Stomach (tissue), 9 donors: ENCODE results near the gene NR0B1. TPM values are rescaled to one million over a fixed set of nuclear protein-coding genes. Genes with fewer than 3 reads are reported as not detected.

Experiments
- DNase-seq, 2 donors: peaks; one replicate each; pipeline versions ENCODE4 v3.0.0 to v3.0.0-alpha.2; 2013 to 2019
- H3K27ac ChIP-seq, 5 donors: fragments of 200-600 bp in 4 of 5; sonication (generic) in 4 of 5; one replicate each; pipeline ENCODE4 v1.5.1; 2013 to 2019; ENCODE audit warnings: mild to moderate bottlenecking in 1 of 5, moderate library complexity in 1 of 5
- H3K27me3 ChIP-seq, 3 donors: fragments of 200-600 bp; sonication (generic); one replicate each; pipeline ENCODE4 v1.5.1; 2017 to 2019; ENCODE audit warnings: mixed run types in 1 of 3
- H3K36me3 ChIP-seq, 4 donors: fragments of 200-600 bp; sonication (generic); 1 replicate in 3 of 4; 2 replicates in 1 of 4; pipeline ENCODE4 v1.5.1; 2016 to 2019
- H3K4me1 ChIP-seq, 4 donors: fragments of 200-600 bp; sonication (generic); one replicate each; pipeline ENCODE4 v1.5.1; 2016 to 2019
- H3K4me3 ChIP-seq, 4 donors: fragments of 200-600 bp; sonication (generic) in 3 of 4; one replicate each; pipeline ENCODE4 v1.5.1; 2016 to 2019; ENCODE audit warnings: mild to moderate bottlenecking in 1 of 4
- H3K9me3 ChIP-seq, 4 donors: fragments of 200-600 bp; sonication (generic); one replicate each; pipeline ENCODE4 v1.5.1; 2016 to 2019
- EP300 ChIP-seq: sonication (generic); formaldehyde crosslinking; IDR thresholded peaks from one replicate; pipeline ENCODE4 v1.6.1; 2017; ENCODE audit warnings: antibody characterized with exemption
- POLR2A ChIP-seq, 4 donors: fragments of 450-650 bp; IDR thresholded peaks; one replicate each; pipeline ENCODE4 v1.6.1; 2016; ENCODE audit warnings: antibody characterized with exemption in 4 of 4, control low read depth in 2 of 4, mild to moderate bottlenecking in 1 of 4, moderate library complexity in 1 of 4
- POLR2AphosphoS5 ChIP-seq, 3 donors: sonication (generic); formaldehyde crosslinking; IDR thresholded peaks; one replicate each; pipeline ENCODE4 v1.6.1; 2016; ENCODE audit warnings: antibody characterized with exemption in 3 of 3
- WGBS, 5 donors: extraction: QIAGEN DNeasy Blood & Tissue Kit in 3 of 5; methylation state at CpG; one replicate each; pipeline versions ENCODE4 v1.1.5 to v1.1.7; 2013 to 2018; 5-methylcytosine and 5-hydroxymethylcytosine counted together
- intact Hi-C: fragments of 100-400 bp; cut with DNase I; formaldehyde crosslinking; loops from one replicate; pipeline ENCODE4 v1.15.1; 2023; ENCODE audit warnings: low total_unique reads
- polyA plus RNA-seq, 3 donors: library from polyadenylated mRNA; stranded (reverse); fragments of 200-250 nt; gene quantifications; one replicate each; pipeline ENCODE4 v1.2.3, GENCODE V29; 2013
- total RNA-seq, 5 donors: library from RNA; depleted of rRNA; stranded (reverse); fragments of >200 nt; gene quantifications; one replicate each; pipeline versions ENCODE4 v1.1.0 to v1.2.3, GENCODE V29; 2014 to 2016
- TF ChIP-seq, protein P1 (sequence below), 7 experiments: fragments of 450-650 bp in 4 of 7; fragments of 200-600 bp in 3 of 7; sonication (generic) in 3 of 7; IDR thresholded peaks; one replicate each; pipeline ENCODE4 v1.5.1; 2016 to 2019; ENCODE audit warnings: antibody characterized with exemption in 7 of 7, control low read depth in 2 of 7, mild to moderate bottlenecking in 1 of 7
- donor health status: healthy with polysubstance abuse.
- donor health status: Bipolar disorder and iron deficiency.
- donor health status: healthy.

NR0B1 gene
- total and polyA plus RNA-seq, 8 donors, result 0.25 to 0.37 TPM; not detected in 6

DNA sequence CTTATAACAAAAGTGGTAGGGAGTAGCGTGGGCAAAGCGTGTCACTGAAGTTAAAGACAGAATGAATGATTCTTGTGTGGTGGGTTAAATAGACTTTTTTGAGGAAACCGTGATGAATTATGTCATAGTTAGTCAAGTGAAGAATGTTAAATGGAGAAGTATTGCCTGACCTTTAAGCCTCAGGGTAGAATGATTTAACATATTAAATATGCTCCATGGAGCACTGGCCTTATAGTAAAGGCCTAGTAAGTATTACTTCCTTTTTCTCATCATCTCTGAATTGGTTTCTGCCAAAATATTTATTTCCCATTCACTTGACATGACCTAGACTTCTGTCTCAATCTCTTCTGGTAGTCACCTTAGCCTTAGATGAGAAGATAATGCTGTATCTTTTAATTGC, 38.6 kb downstream of the NR0B1 start:
- Histone ChIP-seq H3K4me1 (no peaks in the 10 kb centered on the region), H3K9me3 (no peaks in the 10 kb centered on the region), H3K36me3 (no peaks in the 10 kb centered on the region), H3K27me3 (no peaks in the 10 kb centered on the region), H3K27ac (no peak overlapping the region), H3K4me3 (no peak overlapping the region)
- WGBS, 5 donors, result 70 to 96% (median 91%) methylated on average over 3 of the region's 3 CpGs
- no peak for DNase-seq
- intact Hi-C loops, result loop anchor here (10.0 kb wide), 1 partner anchor 234 kb away; no protein-coding TSS in a partner anchor
- no peak for TF ChIP-seq EP300
- no peak for TF ChIP-seq POLR2A (IDR thresholded peaks at IDR 0.05)
- no peak for TF ChIP-seq POLR2AphosphoS5 (IDR thresholded peaks at IDR 0.05)
- TF ChIP-seq, protein P1, sequence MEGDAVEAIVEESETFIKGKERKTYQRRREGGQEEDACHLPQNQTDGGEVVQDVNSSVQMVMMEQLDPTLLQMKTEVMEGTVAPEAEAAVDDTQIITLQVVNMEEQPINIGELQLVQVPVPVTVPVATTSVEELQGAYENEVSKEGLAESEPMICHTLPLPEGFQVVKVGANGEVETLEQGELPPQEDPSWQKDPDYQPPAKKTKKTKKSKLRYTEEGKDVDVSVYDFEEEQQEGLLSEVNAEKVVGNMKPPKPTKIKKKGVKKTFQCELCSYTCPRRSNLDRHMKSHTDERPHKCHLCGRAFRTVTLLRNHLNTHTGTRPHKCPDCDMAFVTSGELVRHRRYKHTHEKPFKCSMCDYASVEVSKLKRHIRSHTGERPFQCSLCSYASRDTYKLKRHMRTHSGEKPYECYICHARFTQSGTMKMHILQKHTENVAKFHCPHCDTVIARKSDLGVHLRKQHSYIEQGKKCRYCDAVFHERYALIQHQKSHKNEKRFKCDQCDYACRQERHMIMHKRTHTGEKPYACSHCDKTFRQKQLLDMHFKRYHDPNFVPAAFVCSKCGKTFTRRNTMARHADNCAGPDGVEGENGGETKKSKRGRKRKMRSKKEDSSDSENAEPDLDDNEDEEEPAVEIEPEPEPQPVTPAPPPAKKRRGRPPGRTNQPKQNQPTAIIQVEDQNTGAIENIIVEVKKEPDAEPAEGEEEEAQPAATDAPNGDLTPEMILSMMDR (IDR thresholded peaks at IDR 0.05), result no peak

DNA sequence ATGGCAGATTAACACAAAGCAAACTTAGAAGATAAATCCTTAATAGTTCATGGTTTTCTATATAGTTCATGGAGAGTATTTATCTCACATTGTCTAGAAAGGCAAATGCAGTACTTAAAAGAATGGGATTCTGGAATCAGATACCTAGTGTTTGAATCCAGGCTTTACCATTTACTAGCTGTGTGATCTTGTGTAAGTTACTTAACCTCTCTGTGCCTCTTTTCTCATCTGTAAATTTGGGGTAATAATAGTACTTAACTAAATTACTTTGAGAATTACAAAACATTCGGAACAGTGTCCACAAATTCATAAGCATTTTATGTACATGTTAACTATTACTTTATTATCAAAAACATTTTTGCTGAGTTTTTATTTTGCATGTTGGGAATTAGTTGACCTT, 46.4 kb downstream of the NR0B1 start:
- WGBS, 5 donors, result 61 to 93% (median 78%) methylated on average over 1 of the region's 1 CpG
- no peaks in the 10 kb centered on the region for H3K4me1 ChIP-seq
- H3K36me3 ChIP-seq, result no peaks in the 10 kb centered on the region
- no peaks in the 10 kb centered on the region for H3K9me3 ChIP-seq
- intact Hi-C loops, result no loop called here
- no peak for TF ChIP-seq POLR2AphosphoS5 (IDR thresholded peaks at IDR 0.05)
- TF ChIP-seq, protein P1 (IDR thresholded peaks at IDR 0.05), result no peak
- no peak for TF ChIP-seq POLR2A (IDR thresholded peaks at IDR 0.05)
- no peak for TF ChIP-seq EP300
- no peak for DNase-seq
- no peaks in the 10 kb centered on the region for H3K27me3 ChIP-seq
- H3K27ac ChIP-seq, result no peak overlapping the region
- H3K4me3 ChIP-seq, result no peak overlapping the region

DNA sequence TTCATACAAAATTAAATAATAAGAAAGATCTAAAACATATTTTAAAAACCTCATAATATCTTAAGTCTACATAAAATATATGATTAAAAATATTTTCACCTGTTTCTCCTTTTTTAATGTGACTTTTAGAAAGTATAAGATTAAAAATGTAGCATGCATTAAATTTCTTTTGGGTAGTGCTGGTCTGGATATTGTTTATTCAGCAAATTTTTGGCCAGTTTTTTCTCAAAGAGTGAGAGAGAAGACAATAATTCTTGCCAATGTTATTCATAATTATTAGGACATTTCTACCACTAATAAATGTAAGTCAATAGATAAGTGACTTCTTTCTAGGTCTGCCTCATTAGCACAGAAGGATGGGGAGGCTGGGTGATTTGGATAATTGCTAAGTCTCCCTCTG, 48.2 kb downstream of the NR0B1 start:
- no peaks in the 10 kb centered on the region for H3K36me3 ChIP-seq
- intact Hi-C loops, result no loop called here
- no peak overlapping the region for H3K4me3 ChIP-seq
- H3K27ac ChIP-seq, result no peak overlapping the region
- no peaks in the 10 kb centered on the region for H3K27me3 ChIP-seq
- no peak for DNase-seq
- H3K9me3 ChIP-seq, result no peaks in the 10 kb centered on the region
- TF ChIP-seq POLR2A (IDR thresholded peaks at IDR 0.05) (no peak), EP300 (no peak), POLR2AphosphoS5 (IDR thresholded peaks at IDR 0.05) (no peak)
- TF ChIP-seq, protein P1 (IDR thresholded peaks at IDR 0.05), result no peak
- no peaks in the 10 kb centered on the region for H3K4me1 ChIP-seq

DNA sequence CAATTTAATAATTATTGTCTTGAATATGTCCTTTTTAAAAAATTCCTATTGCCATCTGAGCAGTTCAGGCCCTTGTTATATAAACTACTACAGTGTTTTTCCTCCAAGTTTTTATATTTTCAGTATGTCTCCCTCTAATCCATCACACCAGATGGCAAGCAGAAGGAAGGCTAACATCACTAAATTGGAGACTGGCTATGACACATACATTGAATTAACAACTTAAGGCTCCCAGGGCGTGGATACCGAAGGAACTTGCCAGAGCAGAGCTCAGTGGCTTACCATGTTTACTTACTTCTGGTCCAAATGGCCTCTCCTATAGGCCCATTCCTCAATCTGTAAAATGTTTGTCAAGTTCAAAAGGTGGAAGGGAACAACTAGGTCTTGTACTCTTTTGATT, 49.3 kb downstream of the NR0B1 start:
- H3K4me1 ChIP-seq, result no peaks in the 10 kb centered on the region
- no peak overlapping the region for H3K27ac ChIP-seq
- H3K36me3 ChIP-seq, result no peaks in the 10 kb centered on the region
- TF ChIP-seq, protein P1 (IDR thresholded peaks at IDR 0.05), result no peak
- TF ChIP-seq EP300 (no peak), POLR2AphosphoS5 (IDR thresholded peaks at IDR 0.05) (no peak)
- H3K27me3 ChIP-seq, result no peaks in the 10 kb centered on the region
- WGBS, 5 donors, result 48 to 56% (median 50%) methylated on average over 2 of the region's 2 CpGs
- intact Hi-C loops, result no loop called here
- H3K9me3 ChIP-seq, result peaks cover 0 to 5% (median 0%) of the 10 kb centered on the region in 4 donors
- no peak overlapping the region for H3K4me3 ChIP-seq
- no peak for DNase-seq

Other genes with a start within 250 kb of the NR0B1 start
- not detected for gene MAGEB2, start 93.8 kb downstream of the NR0B1 start, total RNA-seq
- gene MAGEB2, start 93.8 kb downstream of the NR0B1 start, polyA plus RNA-seq, result not detected
- not detected for gene MAGEB3, start 78.7 kb downstream of the NR0B1 start, total RNA-seq
- gene MAGEB3, start 78.7 kb downstream of the NR0B1 start, polyA plus RNA-seq, result not detected
- gene MAGEB4, start 67.4 kb downstream of the NR0B1 start, total RNA-seq, result not detected
- not detected for gene MAGEB4, start 67.4 kb downstream of the NR0B1 start, polyA plus RNA-seq
- not detected for gene MAGEB1, start 62.2 kb downstream of the NR0B1 start, total RNA-seq
- gene MAGEB1, start 62.2 kb downstream of the NR0B1 start, polyA plus RNA-seq, result not detected